ENCODE data around the gene FRRS1L. TPM values are rescaled to one million over a fixed set of nuclear protein-coding genes. Genes with fewer than 3 reads are reported as not detected.
A peak's percentile ranks its signal among the peaks of the same experiment; 100 is the strongest.

Gene FRRS1L
- total and polyA plus RNA-seq, 2 of the 4 experiments (the other 2 are of a cell fraction), result under 0.01 to 0.05 TPM

- Histone ChIP-seq H3K14ac (replicated peaks; ENCODE audit: low read depth, low read length) (no peak overlapping the region), H2BK5ac (ENCODE audit: low read depth, low read length, poor library complexity, severe bottlenecking) (no peak overlapping the region), H2BK15ac (ENCODE audit: low read depth, low read length) (no peak overlapping the region), H3K4ac (ENCODE audit: low read depth, low read length) (no peak overlapping the region), H3K9me1 (ENCODE audit: insufficient read depth, low read length) (no peaks in the 10 kb centered on the region), H3K56ac (ENCODE audit: extremely low read depth, insufficient read depth, low read length) (no peak overlapping the region), H3K79me1 (ENCODE audit: low read depth in 1 of 2, low read length in 2 of 2) (no peaks in the 10 kb centered on the region), H2BK20ac (ENCODE audit: low read depth, low read length) (no peak overlapping the region), H4K20me1 (ENCODE audit: insufficient read depth, low read length) (no peaks in the 10 kb centered on the region), H4K5ac (ENCODE audit: low read depth, low read length) (no peak overlapping the region), H2AK5ac (ENCODE audit: low read depth, low read length) (no peak overlapping the region), H2AFZ (replicated peaks; ENCODE audit: low read length, poor library complexity) (peak overlapping the region; percentile 27), H3K4me2 (ENCODE audit: low read depth, low read length) (no peak overlapping the region), H2BK120ac (ENCODE audit: low read depth, low read length) (no peak overlapping the region), H3K36me3 (ENCODE audit: control insufficient read depth, insufficient read depth, low read length) (no peaks in the 10 kb centered on the region), H3K23ac (ENCODE audit: low read depth, low read length) (no peak overlapping the region), H3K9ac (ENCODE audit: low read depth, low read length) (no peak overlapping the region), H2AK9ac (replicated peaks; ENCODE audit: low read depth, low read length, poor library complexity) (no peak overlapping the region), H3K18ac (ENCODE audit: low read depth, low read length) (no peak overlapping the region), H3K4me1 (ENCODE audit: control insufficient read depth, insufficient read depth, low read length) (no peaks in the 10 kb centered on the region), H3K27me3 (ENCODE audit: control insufficient read depth, insufficient read depth, low read length) (peaks cover 23% of the 10 kb centered on the region), H4K91ac (ENCODE audit: insufficient read depth, low read depth, low read length) (no peak overlapping the region), H3K9me3 (ENCODE audit: control insufficient read depth, insufficient read depth, low read length) (no peaks in the 10 kb centered on the region), H4K8ac (ENCODE audit: low read depth in 2 of 2, low read length in 2 of 2) (no peak overlapping the region), H3K27ac (ENCODE audit: insufficient read depth, low read length) (no peak overlapping the region), H3K4me3 (ENCODE audit: insufficient read depth, low read depth, low read length) (no peak overlapping the region)
- BruUV-seq (replicated peaks), result no TSS peak
- 53% methylated on average over 6 of the region's 9 CpGs; no CpG with 5 or more reads in 1 of the 2 experiments for WGBS, 2 experiments (ENCODE audit: extremely low coverage in 2 of 2, insufficient read length in 1 of 2)
- DNase-seq (no peak), ATAC-seq (ENCODE audit: low read depth) (no peak)
- intact Hi-C loops (cut with micrococcal nuclease), result loop anchor here (5.0 kb wide), 1 partner anchor 222 kb away; no protein-coding TSS in a partner anchor
- ChIA-PET CTCF (no interaction called here), POLR2A (ENCODE audit: unreplicated experiment) (no interaction called here)
- dilution Hi-C loops (cut with HindIII; ENCODE audit: low sequenced_read_pairs, unreplicated experiment), result no loop called here
- TF ChIP-seq NFE2L2 (IDR thresholded peaks at IDR 0.05; ENCODE audit: low read depth, low read length), result no peak
- TF ChIP-seq, protein P1, sequence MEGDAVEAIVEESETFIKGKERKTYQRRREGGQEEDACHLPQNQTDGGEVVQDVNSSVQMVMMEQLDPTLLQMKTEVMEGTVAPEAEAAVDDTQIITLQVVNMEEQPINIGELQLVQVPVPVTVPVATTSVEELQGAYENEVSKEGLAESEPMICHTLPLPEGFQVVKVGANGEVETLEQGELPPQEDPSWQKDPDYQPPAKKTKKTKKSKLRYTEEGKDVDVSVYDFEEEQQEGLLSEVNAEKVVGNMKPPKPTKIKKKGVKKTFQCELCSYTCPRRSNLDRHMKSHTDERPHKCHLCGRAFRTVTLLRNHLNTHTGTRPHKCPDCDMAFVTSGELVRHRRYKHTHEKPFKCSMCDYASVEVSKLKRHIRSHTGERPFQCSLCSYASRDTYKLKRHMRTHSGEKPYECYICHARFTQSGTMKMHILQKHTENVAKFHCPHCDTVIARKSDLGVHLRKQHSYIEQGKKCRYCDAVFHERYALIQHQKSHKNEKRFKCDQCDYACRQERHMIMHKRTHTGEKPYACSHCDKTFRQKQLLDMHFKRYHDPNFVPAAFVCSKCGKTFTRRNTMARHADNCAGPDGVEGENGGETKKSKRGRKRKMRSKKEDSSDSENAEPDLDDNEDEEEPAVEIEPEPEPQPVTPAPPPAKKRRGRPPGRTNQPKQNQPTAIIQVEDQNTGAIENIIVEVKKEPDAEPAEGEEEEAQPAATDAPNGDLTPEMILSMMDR (conservative IDR thresholded peaks at IDR 0.05; ENCODE audit: low read depth, low read length), result no peak
- TF ChIP-seq RCOR1 (IDR thresholded peaks at IDR 0.05; ENCODE audit: insufficient replicate concordance, low read length), result no peak
- no peak for TF ChIP-seq MAZ (IDR thresholded peaks at IDR 0.05; ENCODE audit: borderline replicate concordance, low read depth, low read length)
- no peak for TF ChIP-seq BHLHE40 (IDR thresholded peaks at IDR 0.05; ENCODE audit: low read depth, low read length)
- TF ChIP-seq RFX5 (IDR thresholded peaks at IDR 0.05; ENCODE audit: low read depth, low read length), result no peak
- no peak for TF ChIP-seq MXI1 (IDR thresholded peaks at IDR 0.05; ENCODE audit: borderline replicate concordance, low read depth, low read length)
- no peak for TF ChIP-seq FOS (IDR thresholded peaks at IDR 0.05; ENCODE audit: low read depth, low read length)
- no peak for TF ChIP-seq SMC3 (IDR thresholded peaks at IDR 0.05; ENCODE audit: low read depth, low read length)
- TF ChIP-seq CEBPB (IDR thresholded peaks at IDR 0.05; ENCODE audit: low read depth, low read length), result no peak
- TF ChIP-seq, protein P2, sequence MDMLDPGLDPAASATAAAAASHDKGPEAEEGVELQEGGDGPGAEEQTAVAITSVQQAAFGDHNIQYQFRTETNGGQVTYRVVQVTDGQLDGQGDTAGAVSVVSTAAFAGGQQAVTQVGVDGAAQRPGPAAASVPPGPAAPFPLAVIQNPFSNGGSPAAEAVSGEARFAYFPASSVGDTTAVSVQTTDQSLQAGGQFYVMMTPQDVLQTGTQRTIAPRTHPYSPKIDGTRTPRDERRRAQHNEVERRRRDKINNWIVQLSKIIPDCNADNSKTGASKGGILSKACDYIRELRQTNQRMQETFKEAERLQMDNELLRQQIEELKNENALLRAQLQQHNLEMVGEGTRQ (IDR thresholded peaks at IDR 0.05; ENCODE audit: low read depth, low read length), result no peak
- TF ChIP-seq POLR2A (IDR thresholded peaks at IDR 0.05; ENCODE audit: low read depth, low read length), result no peak
- in situ Hi-C loops (cut with MboI; ENCODE audit: low sequenced_read_pairs), result loop anchor here (25.0 kb wide), 1 partner anchor 132 kb away; the partner anchor contains the start of gene EPB41L4B
Observed at GRCh38 chr9:109179801-109180523, 12.9 kb upstream of the FRRS1L start.

Data from IMR-90 (cell line).